ENCODE measurements around the gene SPRY4.
A peak's percentile ranks its signal among the peaks of the same experiment; 100 is the strongest.
"Not testable (repeated sequence)": the region's sequence is repeated elsewhere in the genome, so short reads cannot be mapped to it uniquely, and the experiment has no call there.

The SPRY4 gene

GRCh38 chr5:142324871-142325724 is at the start of gene SPRY4:
TSS of gene SPRY4 (minus strand) at chr5:142325021. CDS start at chr5:142315108, 9,913 bp downstream.
- peak; percentile 99 for DNase-seq

DNA sequence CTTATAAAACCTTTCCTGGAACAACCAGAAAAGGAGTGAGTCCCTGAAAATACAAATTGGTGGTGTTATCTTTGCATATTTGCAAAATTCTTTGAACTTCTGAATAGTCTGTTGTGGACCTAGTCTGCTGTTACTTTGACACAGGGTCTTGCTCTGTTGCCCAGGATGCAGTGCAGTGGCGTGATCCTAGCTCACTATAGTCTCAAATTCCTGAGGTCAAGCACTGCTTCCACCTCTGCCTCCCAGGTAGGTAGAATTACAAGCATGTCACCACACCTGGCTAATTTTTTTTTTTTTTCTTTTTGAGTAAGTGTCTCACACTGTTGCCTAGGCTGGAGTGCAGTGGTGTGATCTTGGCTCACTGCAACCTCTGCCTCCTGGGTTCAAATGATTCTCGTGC is 43.7 kb upstream of the SPRY4 start:
- DNase-seq, result no peak

DNA sequence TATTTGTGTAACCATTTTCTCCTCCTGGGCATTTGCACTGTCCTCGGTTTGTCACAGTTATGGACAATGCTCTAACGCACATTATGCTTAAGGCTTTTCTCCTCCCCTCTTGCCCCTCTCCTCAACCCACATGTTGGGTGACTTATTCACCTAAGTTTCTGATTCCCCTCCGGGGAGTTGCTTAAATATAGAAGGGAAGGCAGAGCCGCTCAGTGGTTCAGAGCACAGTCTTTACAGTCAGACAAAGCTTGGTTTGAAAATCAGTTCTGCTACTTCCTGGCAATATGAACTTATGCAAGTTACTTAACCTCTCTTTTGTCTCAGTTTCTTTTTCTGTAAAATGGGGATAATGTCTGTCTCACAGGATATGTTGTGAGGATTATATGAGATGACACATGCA is 41.2 kb upstream of the SPRY4 start:
- DNase-seq, result no peak

DNA sequence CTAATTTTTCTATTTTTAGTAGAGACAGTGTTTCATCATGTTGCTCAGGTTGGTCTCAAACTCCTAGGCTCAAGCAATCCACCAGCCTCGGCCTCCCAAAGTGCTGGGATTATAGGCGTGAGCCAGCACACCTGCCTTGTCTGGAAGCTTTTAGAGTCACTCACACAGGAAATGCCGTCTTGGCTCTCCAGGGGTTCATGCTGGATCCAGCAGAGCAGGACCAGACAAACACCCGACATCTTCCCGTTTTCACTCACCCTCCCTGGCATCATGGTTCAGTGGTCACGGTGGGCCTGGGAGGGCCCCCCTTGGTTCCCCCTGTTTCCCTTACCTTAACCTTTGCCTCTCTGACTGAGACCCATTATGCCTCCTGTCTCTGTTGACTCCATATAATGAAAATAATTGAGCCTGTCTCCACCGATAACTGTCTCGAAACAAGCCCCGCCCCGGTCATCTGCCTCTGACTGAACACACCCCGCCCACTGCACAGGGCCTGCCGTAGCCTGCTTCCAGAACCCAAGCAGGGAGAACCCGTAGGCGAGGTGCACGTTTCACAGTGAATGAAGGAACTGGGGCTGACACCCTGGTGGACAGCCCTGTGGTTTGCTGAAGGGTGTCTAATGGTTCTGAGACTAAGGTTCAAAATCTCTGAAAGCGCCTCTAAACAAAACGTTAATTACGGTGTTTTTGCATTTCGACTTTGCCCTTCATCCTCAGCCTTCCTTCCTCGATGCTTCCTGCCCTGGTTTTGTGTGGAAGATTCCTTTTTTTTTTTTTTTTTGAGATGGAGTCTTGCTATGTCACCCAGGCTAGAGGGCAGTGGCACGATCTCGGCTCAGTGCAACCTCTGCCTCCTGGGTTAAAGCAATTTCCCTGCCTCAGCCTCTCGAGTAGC is 39.7 kb upstream of the SPRY4 start:
- DNase-seq, result no peak

GRCh38 chr5:142363619-142363963 is 38.8 kb upstream of the SPRY4 start:
- DNase-seq, result no peak

DNA sequence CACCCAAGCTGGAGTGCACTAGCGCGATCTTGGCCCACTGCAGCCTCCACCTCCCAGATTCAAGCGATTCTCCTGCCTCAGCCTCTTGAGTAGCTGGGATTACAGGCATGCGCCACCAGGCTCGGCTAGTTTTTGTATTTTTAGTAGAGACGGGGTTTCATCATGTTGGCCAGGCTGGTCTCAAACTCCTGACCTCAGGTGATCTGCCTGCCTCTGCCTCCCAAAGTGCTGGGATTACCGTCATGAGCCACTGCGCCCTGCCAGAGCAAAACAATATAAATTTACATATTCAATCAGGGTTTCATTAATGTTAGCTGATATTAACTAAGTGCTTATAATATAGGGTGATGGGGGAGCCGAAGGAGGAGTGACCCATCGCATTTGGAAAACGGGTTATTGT is 37.4 kb upstream of the SPRY4 start:
- DNase-seq, result not testable (repeated sequence)

DNA sequence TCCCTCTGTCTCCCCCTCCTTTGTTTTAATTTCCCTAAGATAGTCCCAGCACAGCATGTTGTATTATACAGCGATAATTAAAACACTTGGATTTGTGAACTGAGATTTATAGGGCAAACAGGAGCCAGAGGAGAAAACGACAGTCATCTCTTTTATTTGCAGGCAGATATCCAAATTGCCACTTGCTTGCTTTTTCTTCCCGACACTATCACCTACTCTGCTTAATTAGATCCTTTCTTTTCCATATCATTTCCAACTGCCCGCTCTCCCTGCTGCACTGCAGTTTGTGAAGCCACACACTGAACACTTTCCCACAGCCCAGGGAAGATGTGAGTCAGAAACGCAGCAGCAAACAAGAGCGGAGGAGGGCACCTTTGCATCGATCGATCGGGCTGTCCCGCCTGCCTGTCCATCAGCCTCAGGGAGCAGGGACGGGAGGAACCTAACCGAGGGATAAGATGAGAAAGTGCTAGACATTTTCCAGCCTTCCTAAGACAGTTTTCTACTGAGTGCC is 35.8 kb upstream of the SPRY4 start:
- peak; percentile 61 for DNase-seq

DNA sequence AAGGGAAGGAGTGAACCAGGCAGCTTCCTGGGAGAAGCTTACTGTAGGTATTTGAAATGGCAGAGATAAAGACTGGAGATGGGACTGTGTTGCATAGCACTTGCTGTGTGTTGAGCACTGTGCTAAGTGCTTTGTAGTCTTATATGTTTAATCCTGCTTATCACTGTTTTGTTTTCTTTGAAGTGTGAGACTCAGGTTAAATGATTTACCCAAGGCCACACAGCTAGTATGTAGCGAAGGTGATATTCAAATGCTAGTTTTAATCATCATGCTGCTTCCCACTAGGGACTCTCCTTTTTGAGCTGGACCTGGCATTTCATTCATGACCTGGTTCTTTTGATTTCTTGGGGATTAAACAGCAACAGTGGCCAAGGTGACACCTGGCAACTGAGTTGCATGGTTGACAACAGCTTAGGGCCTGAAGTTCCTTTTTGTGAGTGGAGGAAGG is 35.3 kb upstream of the SPRY4 start:
- no peak for DNase-seq

DNA sequence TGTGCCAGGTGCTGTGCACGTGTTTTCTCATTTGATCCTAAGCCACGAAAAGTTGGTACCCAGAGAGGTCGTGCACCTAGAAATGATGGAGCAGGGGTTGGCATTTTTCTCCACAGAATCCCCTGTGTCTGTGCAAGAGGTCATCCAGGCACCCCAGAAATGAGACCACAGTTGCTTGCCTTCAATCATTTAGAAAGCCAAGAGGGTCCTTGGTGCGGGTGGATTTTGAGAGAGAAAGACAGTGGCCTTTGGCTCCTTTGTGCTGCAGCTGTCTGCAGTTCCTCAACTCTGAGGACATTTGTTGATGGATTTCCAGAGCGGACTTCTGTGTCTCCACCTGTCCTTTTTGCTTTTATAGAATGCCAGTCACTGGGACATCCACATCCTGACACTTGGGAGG is 33.8 kb upstream of the SPRY4 start:
- no peak for DNase-seq

- no peak for DNase-seq
Measured at GRCh38 chr5:142358121-142358520, 33.3 kb upstream of the SPRY4 start.

GRCh38 chr5:142357469-142358090 is 32.8 kb upstream of the SPRY4 start:
- no peak for DNase-seq

- DNase-seq, result peak; percentile 95
Measured at GRCh38 chr5:142356716-142357468, 32.1 kb upstream of the SPRY4 start.

DNA sequence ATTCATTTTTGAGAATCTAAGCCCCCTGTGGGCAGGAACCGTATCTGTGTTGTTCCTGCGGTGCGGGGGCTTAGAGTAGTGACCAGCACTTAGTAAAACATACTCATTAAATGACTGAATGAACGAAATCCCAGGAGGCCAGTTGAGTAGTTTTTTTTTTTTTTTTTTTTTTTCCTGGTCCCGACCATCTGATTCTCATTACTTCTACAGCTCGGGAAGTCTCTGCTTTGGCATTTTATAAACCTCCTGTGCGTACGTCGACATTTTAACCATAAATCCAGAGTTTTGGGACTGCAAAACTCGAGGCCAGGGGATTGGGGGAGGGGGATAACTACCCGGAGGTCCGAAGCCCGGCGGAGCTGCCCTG is 31.5 kb upstream of the SPRY4 start:
- DNase-seq, result peak; percentile 85

GRCh38 chr5:142353071-142353472 is 28.3 kb upstream of the SPRY4 start:
- no peak for DNase-seq

DNA sequence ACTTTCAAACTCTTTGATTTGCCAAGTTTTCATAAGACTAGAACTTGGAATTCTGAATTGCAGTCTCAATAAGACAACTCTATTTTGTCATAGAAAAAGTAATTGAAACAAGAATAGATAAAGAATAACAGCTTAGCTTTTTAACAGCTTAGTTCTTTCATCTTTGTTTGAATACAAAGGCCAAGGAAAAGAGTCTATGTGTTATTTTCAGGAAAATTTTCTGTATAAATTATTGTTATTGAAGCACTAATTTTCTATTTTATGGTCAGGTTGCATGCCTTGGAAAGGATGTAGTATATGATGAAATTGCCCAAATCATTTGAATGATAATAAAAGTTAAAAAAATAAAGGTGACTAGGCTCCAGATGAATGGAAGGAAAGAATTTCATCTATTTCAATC is 25.2 kb upstream of the SPRY4 start:
- DNase-seq, result no peak

DNA sequence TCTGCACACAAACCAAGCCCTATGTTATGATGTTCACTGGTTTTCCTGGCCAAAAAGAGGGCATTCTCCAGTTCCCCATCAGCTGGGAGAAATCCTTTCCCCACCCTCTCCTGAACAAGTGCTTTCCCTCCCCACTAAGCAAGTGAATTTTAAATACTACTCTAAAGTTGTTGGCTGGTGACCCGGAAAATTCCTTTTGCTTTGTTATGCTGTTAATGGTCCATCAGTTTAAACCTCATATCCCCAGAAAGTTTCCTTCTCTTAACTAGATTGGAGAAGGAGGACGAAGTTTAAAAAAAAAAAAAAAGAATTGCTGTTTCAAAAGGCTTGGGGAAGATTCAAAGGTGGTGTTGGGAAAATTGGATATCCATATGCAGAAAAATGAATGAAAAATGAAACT is 21.9 kb upstream of the SPRY4 start:
- DNase-seq, result no peak

DNA sequence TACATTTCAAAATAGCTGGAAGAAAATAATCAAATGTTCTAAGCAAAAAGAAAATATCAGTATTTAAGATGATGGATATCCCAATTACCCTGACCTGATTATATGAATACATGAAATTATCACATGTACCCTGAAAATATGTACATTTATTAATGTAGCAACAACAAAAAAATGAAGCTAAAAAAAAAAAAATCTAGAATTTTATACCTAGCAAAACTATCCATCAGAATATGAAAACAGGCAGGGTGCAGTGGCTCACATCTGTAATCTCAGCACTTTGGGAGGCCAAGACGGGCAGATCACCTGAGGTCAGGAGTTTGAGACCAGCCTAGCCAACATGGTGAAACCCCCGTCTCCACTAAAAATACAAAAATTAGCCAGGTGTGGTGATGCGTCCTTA is 20.1 kb upstream of the SPRY4 start:
- not testable (repeated sequence) for DNase-seq

- DNase-seq, result no peak
Measured at GRCh38 chr5:142343531-142343930, 18.7 kb upstream of the SPRY4 start.

GRCh38 chr5:142342128-142342981 is 17.5 kb upstream of the SPRY4 start:
- DNase-seq, result no peak

DNA sequence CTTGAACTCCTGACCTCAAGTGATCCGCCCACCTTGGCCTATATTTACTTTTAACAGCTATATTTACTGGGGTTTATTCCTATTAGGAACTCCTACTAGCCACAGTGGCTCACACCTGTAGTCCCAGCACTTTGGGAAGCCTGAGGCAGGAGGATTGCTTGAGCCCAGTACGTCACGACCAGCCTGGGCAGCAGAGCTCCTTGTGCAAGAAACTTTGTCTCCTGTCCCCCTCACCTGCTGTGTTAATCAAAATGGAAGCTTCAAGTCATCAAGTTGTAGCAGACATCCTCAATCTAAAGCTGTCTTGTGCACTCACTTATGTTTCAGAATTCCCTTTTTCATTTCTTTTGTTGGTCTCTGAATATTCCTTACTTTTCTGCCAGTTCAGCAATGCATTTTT is 15.0 kb upstream of the SPRY4 start:
- DNase-seq, result no peak

- DNase-seq, result no peak
Measured at GRCh38 chr5:142334538-142334937, 9.7 kb upstream of the SPRY4 start.

DNA sequence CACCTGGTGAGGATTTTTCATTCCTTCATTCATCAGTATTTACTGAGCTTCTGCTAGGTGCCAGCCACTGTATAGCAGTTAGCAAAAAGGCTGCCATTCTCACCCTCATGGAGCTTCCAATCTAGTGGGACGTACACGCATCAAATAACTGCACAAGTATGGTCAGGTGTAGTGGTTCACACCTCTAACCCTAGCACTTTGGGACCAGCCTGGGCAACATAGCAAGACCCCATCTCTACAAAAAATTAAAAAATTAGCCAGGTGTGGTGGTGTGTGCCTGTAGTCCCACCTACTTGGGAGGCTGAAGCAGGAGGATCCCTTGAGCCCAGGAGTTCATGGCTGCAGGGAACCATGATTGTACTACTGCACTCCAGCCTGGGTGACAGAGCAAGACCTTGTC is 8.9 kb upstream of the SPRY4 start:
- DNase-seq, result not testable (repeated sequence)

Measured in fibroblast of skin of right biceps (primary cell).